ENCODE results near the gene RBM39.
A peak's percentile ranks its signal among the peaks of the same experiment; 100 is the strongest.

RBM39 gene

DNA sequence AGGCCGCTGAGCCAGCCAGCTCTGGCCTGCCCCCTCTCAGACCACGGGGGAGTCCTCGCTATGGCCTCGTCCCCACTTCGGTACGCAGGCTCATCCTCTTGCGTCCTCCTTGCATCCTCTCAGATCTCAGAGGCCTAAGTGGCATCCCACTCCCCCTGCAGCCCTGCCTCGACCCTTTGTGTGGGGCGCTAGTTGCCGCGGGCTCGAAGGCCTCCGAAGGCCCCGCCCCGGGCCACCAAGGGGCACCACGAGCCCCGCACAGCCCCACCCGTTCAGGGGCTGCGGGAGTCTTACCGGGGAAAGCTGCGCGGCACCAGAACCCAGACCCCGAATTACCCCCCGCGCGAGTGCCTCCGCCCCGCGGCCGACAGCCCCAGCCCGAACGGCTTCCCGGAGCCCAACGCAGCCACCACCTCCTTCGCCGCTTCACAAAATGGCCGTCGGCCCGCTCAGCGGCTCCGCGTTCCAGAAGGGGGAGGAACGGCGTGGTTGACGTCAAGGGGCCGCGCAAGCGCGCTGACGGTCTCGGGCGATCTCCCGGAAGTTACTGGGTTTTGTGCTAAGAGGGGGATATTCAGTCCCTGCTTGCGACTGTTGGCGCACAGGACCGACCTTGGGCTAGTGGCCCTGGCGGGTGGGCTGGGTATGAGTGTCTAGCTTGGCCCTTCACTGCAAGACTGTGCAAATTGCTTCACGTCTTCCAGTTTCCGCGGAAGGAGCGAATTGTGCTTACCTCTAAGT, 77.4 kb downstream of the RBM39 start, which contains the start of the genes CPNE1 and RBM12:
Gene CPNE1, minus strand, starts transcription at position 435 of the 741 bp plus-strand sequence. CDS start 31,977 bp downstream, outside the sequence.
Gene RBM12, minus strand, starts transcription at position 435 of the 741 bp plus-strand sequence. CDS start 9,578 bp downstream, outside the sequence.
- FAIRE-seq, result no peak
- TF ChIP-seq CTCF (IDR thresholded peaks at IDR 0.05; ENCODE audit: insufficient read depth, missing control alignments), result no peak

GRCh38 chr20:35663516-35664465, 78.3 kb downstream of the RBM39 start:
- no peak for TF ChIP-seq CTCF (IDR thresholded peaks at IDR 0.05; ENCODE audit: insufficient read depth, missing control alignments)
- no peak for DNase-seq (ENCODE audit: insufficient read length, low spot score)
- no peak for FAIRE-seq

More for the DNA sequence above, 77.4 kb downstream of the RBM39 start, which contains the start of the genes CPNE1 and RBM12:
- DNase-seq (ENCODE audit: insufficient read length, low spot score), result peak; percentile 93

DNA sequence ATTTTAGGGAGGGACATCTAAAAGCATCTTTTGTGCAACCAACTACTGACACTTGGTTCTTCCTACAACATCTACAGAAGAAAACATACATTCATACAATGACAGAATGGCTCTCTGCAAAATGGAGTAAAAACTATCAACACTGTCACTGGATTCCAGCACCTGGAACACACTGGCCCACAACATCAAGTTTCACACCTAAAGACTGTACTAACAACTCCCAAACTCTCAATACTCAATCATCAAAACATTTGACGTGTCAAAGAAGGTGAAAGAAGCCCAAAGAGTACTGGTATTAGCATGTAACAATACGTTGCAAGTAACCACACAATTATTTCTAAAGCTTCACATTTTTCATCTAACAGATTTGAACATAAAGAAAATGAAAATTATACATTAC, 79.5 kb downstream of the RBM39 start:
- TF ChIP-seq CTCF (IDR thresholded peaks at IDR 0.05; ENCODE audit: insufficient read depth, missing control alignments), result no peak
- DNase-seq (ENCODE audit: insufficient read length, low spot score) (no peak), FAIRE-seq (no peak)

DNA sequence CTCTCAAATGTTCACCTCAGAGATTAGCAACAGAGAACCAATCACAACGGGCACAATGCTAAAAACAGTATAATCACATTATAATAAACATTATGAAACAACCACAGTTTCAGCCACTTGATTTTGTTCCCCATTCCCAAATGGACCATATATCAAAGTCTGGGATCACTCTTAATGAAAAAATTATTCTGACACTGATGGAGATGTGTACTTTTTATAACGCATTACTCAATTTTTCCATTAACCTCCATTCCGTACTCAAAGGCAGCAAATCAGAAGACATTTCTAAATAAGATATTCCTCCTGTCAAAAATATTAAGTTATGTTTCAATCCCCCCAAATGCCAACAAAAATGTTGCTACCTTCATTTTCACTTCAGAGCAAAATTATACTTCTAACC, 80.2 kb downstream of the RBM39 start:
- DNase-seq (ENCODE audit: insufficient read length, low spot score), result no peak
- TF ChIP-seq CTCF (IDR thresholded peaks at IDR 0.05; ENCODE audit: insufficient read depth, missing control alignments), result no peak
- no peak for FAIRE-seq

- no peak for FAIRE-seq
- DNase-seq (ENCODE audit: insufficient read length, low spot score), result no peak
Observed at GRCh38 chr20:35661053-35661452, 81.0 kb downstream of the RBM39 start.

More at GRCh38 chr20:35661053-35661452, 81.0 kb downstream of the RBM39 start:
- no peak for TF ChIP-seq CTCF (IDR thresholded peaks at IDR 0.05; ENCODE audit: insufficient read depth, missing control alignments)
